Activated naive CD8-positive, alpha-beta T cell treated with anti-CD3 and anti-CD28 coated beads, Interleukin-2, amount 10 ng/mL, durations not matched to agents 7 days and 5 days (primary cell): Measurements from ENCODE around the gene SOX18. TPM values are rescaled to one million over a fixed set of nuclear protein-coding genes. Genes with fewer than 3 reads are reported as not detected.

Experiments used
- ATAC-seq: fragments of 150-1000 bp; cut with Tn5 transposase; one replicate; pipeline ENCODE4 v1.10.0; 2021; ENCODE audit warnings: low read depth, moderate library complexity
- POLR2A ChIA-PET: fragments of 350-600 bp; sonication (Branson Sonifier 250); formaldehyde crosslinking; loops from one replicate; lab custom pipeline; 2021; ENCODE audit warnings: antibody characterized with exemption; lab: Charles Lee
- DNase-seq: peaks from one replicate; pipeline ENCODE4 v3.0.0; 2021
- H3K27ac Mint-ChIP-seq: one replicate; pipeline ENCODE4 v1.8.0; 2022; ENCODE audit warnings: mild to moderate bottlenecking, mixed read lengths
- H3K27me3 Mint-ChIP-seq: one replicate; pipeline ENCODE4 v1.8.0; 2022; ENCODE audit warnings: mild to moderate bottlenecking, moderate library complexity, mixed read lengths
- H3K36me3 Mint-ChIP-seq: one replicate; pipeline ENCODE4 v1.8.0; 2021; ENCODE audit warnings: mild to moderate bottlenecking, mixed read lengths
- H3K4me1 Mint-ChIP-seq: one replicate; pipeline ENCODE4 v1.8.0; 2021; ENCODE audit warnings: mixed read lengths
- H3K4me3 Mint-ChIP-seq: one replicate; pipeline ENCODE4 v1.8.0; 2022; ENCODE audit warnings: mild to moderate bottlenecking, moderate library complexity, mixed read lengths
- H3K9me3 Mint-ChIP-seq: one replicate; pipeline ENCODE4 v1.8.0; 2021; ENCODE audit warnings: mixed read lengths
- total RNA-seq, 2 experiments: library from RNA; stranded (reverse); gene quantifications; one replicate each; pipeline ENCODE4 v1.2.3, GENCODE V29; 2021

The SOX18 gene
- total RNA-seq, 2 experiments from 2014 or later, result 0.30 to 0.51 TPM

- POLR2A ChIA-PET, result interaction anchor here (0.5 to 7.1 kb wide), 6 partner anchors 10 to 62 kb away, joined by 3 to 142 read pairs (median 6); partner anchors contain the start of genes PRPF6, SAMD10 and TCEA2
- Mint-ChIP-seq H3K4me1 (peaks cover 33% of the 10 kb centered on the region), H3K27ac (peak overlapping the region; percentile 79)
Measured at GRCh38 chr20:64042054-64042781, 7.2 kb downstream of the SOX18 start.

GRCh38 chr20:64041781-64042053 is 7.7 kb downstream of the SOX18 start:
- H3K4me1 Mint-ChIP-seq, result peaks cover 38% of the 10 kb centered on the region
- peak overlapping the region; percentile 48 for H3K4me3 Mint-ChIP-seq
- peak overlapping the region; percentile 79 for H3K27ac Mint-ChIP-seq
- H3K9me3 Mint-ChIP-seq, result no peaks in the 10 kb centered on the region
- POLR2A ChIA-PET, result interaction anchor here (0.6 to 7.1 kb wide), 5 partner anchors 12 to 61 kb away, joined by 3 to 142 read pairs (median 12); partner anchors contain the start of genes PRPF6, SAMD10 and TCEA2
- H3K36me3 Mint-ChIP-seq, result peaks cover 1% of the 10 kb centered on the region
- ATAC-seq (no peak), DNase-seq (peak; percentile 43)
- peaks cover 10% of the 10 kb centered on the region for H3K27me3 Mint-ChIP-seq

More at GRCh38 chr20:64042054-64042781, 7.2 kb downstream of the SOX18 start:
- H3K36me3 Mint-ChIP-seq, result peaks cover 1% of the 10 kb centered on the region
- ATAC-seq (no peak), DNase-seq (peak; percentile 56)
- H3K27me3 Mint-ChIP-seq, result peaks cover 13% of the 10 kb centered on the region
- no peaks in the 10 kb centered on the region for H3K9me3 Mint-ChIP-seq
- peak overlapping the region; percentile 81 for H3K4me3 Mint-ChIP-seq

GRCh38 chr20:64041040-64041780 is 8.2 kb downstream of the SOX18 start:
- H3K27ac Mint-ChIP-seq, result peak overlapping the region; percentile 79
- ATAC-seq (no peak), DNase-seq (peak; percentile 45)
- POLR2A ChIA-PET, result interaction anchor here (0.6 to 7.1 kb wide), 9 partner anchors 12 to 61 kb away, joined by 3 to 142 read pairs (median 6); partner anchors contain the start of genes PRPF6, SAMD10 and TCEA2
- no peaks in the 10 kb centered on the region for H3K9me3 Mint-ChIP-seq
- peak overlapping the region; percentile 57 for H3K4me3 Mint-ChIP-seq
- H3K36me3 Mint-ChIP-seq, result peaks cover 1% of the 10 kb centered on the region
- peaks cover 40% of the 10 kb centered on the region for H3K4me1 Mint-ChIP-seq
- peaks cover 5% of the 10 kb centered on the region for H3K27me3 Mint-ChIP-seq

GRCh38 chr20:64040231-64041039 is 9.0 kb downstream of the SOX18 start:
- ATAC-seq (no peak), DNase-seq (peak; percentile 42)
- POLR2A ChIA-PET, result interaction anchor here (1.0 to 7.1 kb wide), 11 partner anchors 13 to 382 kb away, joined by 3 to 142 read pairs (median 8); partner anchors contain the start of genes PRPF6, RTEL1, SAMD10 and TCEA2
- peaks cover 1% of the 10 kb centered on the region for H3K36me3 Mint-ChIP-seq
- peak overlapping the region; percentile 66 for H3K27ac Mint-ChIP-seq
- H3K4me3 Mint-ChIP-seq, result peak overlapping the region; percentile 57
- H3K4me1 Mint-ChIP-seq, result peaks cover 39% of the 10 kb centered on the region
- H3K9me3 Mint-ChIP-seq, result no peaks in the 10 kb centered on the region
- H3K27me3 Mint-ChIP-seq, result peaks cover 3% of the 10 kb centered on the region

- Mint-ChIP-seq H3K4me3 (peak overlapping the region; percentile 71), H3K27ac (peak overlapping the region; percentile 71), H3K4me1 (peaks cover 47% of the 10 kb centered on the region), H3K27me3 (peaks cover 3% of the 10 kb centered on the region), H3K36me3 (peaks cover 3% of the 10 kb centered on the region), H3K9me3 (no peaks in the 10 kb centered on the region)
- no peak for DNase-seq
- no peak for ATAC-seq
- POLR2A ChIA-PET, result interaction anchor here (1.1 to 7.1 kb wide), 12 partner anchors 14 to 519 kb away, joined by 3 to 142 read pairs (median 12); partner anchors contain the start of genes OPRL1, PPDPF, PRPF6 and RGS19
Measured at GRCh38 chr20:64039293-64040160, 9.9 kb downstream of the SOX18 start.

GRCh38 chr20:64038565-64039292 is 10.7 kb downstream of the SOX18 start:
- H3K4me1 Mint-ChIP-seq, result peaks cover 53% of the 10 kb centered on the region
- POLR2A ChIA-PET, result interaction anchor here (0.7 to 7.1 kb wide), 16 partner anchors 11 to 518 kb away, joined by 3 to 142 read pairs (median 6); partner anchors contain the start of genes OPRL1, PPDPF, PRPF6 and RGS19
- peak overlapping the region; percentile 73 for H3K27ac Mint-ChIP-seq
- H3K4me3 Mint-ChIP-seq, result peak overlapping the region; percentile 71
- DNase-seq (peak; percentile 91), ATAC-seq (peak; percentile 61)
- H3K27me3 Mint-ChIP-seq, result peaks cover under 1% of the 10 kb centered on the region
- peaks cover 5% of the 10 kb centered on the region for H3K36me3 Mint-ChIP-seq
- H3K9me3 Mint-ChIP-seq, result no peaks in the 10 kb centered on the region

- DNase-seq, result no peak
Measured at GRCh38 chr20:64038224-64038564, 11.2 kb downstream of the SOX18 start.

GRCh38 chr20:64037498-64038213 is 11.8 kb downstream of the SOX18 start:
- Mint-ChIP-seq H3K4me3 (peak overlapping the region; percentile 84), H3K4me1 (peaks cover 52% of the 10 kb centered on the region), H3K9me3 (no peaks in the 10 kb centered on the region), H3K36me3 (peaks cover 6% of the 10 kb centered on the region), H3K27me3 (no peaks in the 10 kb centered on the region), H3K27ac (peak overlapping the region; percentile 98)
- no peak for ATAC-seq
- peak; percentile 63 for DNase-seq
- POLR2A ChIA-PET, result interaction anchor here (0.9 to 7.1 kb wide), 12 partner anchors 16 to 81 kb away, joined by 3 to 142 read pairs (median 11); partner anchors contain the start of genes OPRL1, PRPF6, RGS19 and SAMD10

More at GRCh38 chr20:64038224-64038564, 11.2 kb downstream of the SOX18 start:
- H3K36me3 Mint-ChIP-seq, result peaks cover 6% of the 10 kb centered on the region
- POLR2A ChIA-PET, result interaction anchor here (0.7 to 7.1 kb wide), 15 partner anchors 11 to 517 kb away, joined by 3 to 142 read pairs (median 8); partner anchors contain the start of genes OPRL1, PPDPF, PRPF6 and RGS19
- peak overlapping the region; percentile 84 for H3K4me3 Mint-ChIP-seq
- peaks cover 52% of the 10 kb centered on the region for H3K4me1 Mint-ChIP-seq
- no peaks in the 10 kb centered on the region for H3K27me3 Mint-ChIP-seq
- H3K27ac Mint-ChIP-seq, result peak overlapping the region; percentile 98
- no peaks in the 10 kb centered on the region for H3K9me3 Mint-ChIP-seq
- peak; percentile 22 for ATAC-seq

- H3K27me3 Mint-ChIP-seq, result no peaks in the 10 kb centered on the region
- POLR2A ChIA-PET, result interaction anchor here (1.0 to 7.1 kb wide), 6 partner anchors 20 to 402 kb away, joined by 3 to 142 read pairs (median 4); partner anchors contain the start of genes OPRL1, PRPF6, RGS19 and SAMD10
- ATAC-seq (no peak), DNase-seq (peak; percentile 43)
- peaks cover 55% of the 10 kb centered on the region for H3K4me1 Mint-ChIP-seq
- peaks cover 6% of the 10 kb centered on the region for H3K36me3 Mint-ChIP-seq
- H3K9me3 Mint-ChIP-seq, result no peaks in the 10 kb centered on the region
- H3K27ac Mint-ChIP-seq, result peak overlapping the region; percentile 98
- H3K4me3 Mint-ChIP-seq, result peak overlapping the region; percentile 84
Measured at GRCh38 chr20:64037199-64037497, 12.3 kb downstream of the SOX18 start.

GRCh38 chr20:64036346-64037198 is 12.9 kb downstream of the SOX18 start:
- H3K4me3 Mint-ChIP-seq, result peak overlapping the region; percentile 84
- H3K36me3 Mint-ChIP-seq, result peaks cover 6% of the 10 kb centered on the region
- POLR2A ChIA-PET, result interaction anchor here (1.0 to 7.1 kb wide), 7 partner anchors 9 to 402 kb away, joined by 3 to 142 read pairs (median 4); partner anchors contain the start of genes OPRL1, PRPF6, RGS19 and SAMD10
- H3K27me3 Mint-ChIP-seq, result no peaks in the 10 kb centered on the region
- peak overlapping the region; percentile 98 for H3K27ac Mint-ChIP-seq
- peaks cover 55% of the 10 kb centered on the region for H3K4me1 Mint-ChIP-seq
- DNase-seq (peak; percentile 51), ATAC-seq (no peak)
- H3K9me3 Mint-ChIP-seq, result no peaks in the 10 kb centered on the region
